GM21447 (cell line): Measurements from ENCODE around the gene PPARG.

Experiments used
- ATAC-seq: cut with Tn5 transposase; IDR thresholded peaks from one replicate; pipeline ENCODE4 v1.9.1; 2021; ENCODE audit not compliant: unreplicated experiment

The PPARG gene

GRCh38 chr3:12408984-12409683 lies 120.3 kb downstream of the PPARG start:
- no peak for ATAC-seq

- no peak for ATAC-seq
Observed at GRCh38 chr3:12409684-12410596, 121.1 kb downstream of the PPARG start.

GRCh38 chr3:12413721-12414255 lies 124.9 kb downstream of the PPARG start:
- ATAC-seq: no peak

- ATAC-seq: no peak
Observed at GRCh38 chr3:12415014-12415680, 126.3 kb downstream of the PPARG start.

- no peak for ATAC-seq
Observed at GRCh38 chr3:12416731-12417130, 127.9 kb downstream of the PPARG start.

GRCh38 chr3:12420393-12420792 lies 131.5 kb downstream of the PPARG start:
- ATAC-seq: no peak

GRCh38 chr3:12421132-12421531 lies 132.3 kb downstream of the PPARG start:
- ATAC-seq: no peak

- ATAC-seq: no peak
Observed at GRCh38 chr3:12423131-12423530, 134.3 kb downstream of the PPARG start.

- ATAC-seq: no peak
Observed at GRCh38 chr3:12423918-12424630, 135.2 kb downstream of the PPARG start.

- no peak for ATAC-seq
Observed at GRCh38 chr3:12424635-12425319, 135.9 kb downstream of the PPARG start.

- ATAC-seq: no peak
Observed at GRCh38 chr3:12425850-12426579, 137.1 kb downstream of the PPARG start.

- ATAC-seq: no peak
Observed at GRCh38 chr3:12427551-12427950, 138.7 kb downstream of the PPARG start.

GRCh38 chr3:12428126-12428525 lies 139.3 kb downstream of the PPARG start:
- no peak for ATAC-seq

GRCh38 chr3:12430086-12430485 lies 141.2 kb downstream of the PPARG start:
- ATAC-seq: no peak

- no peak for ATAC-seq
Observed at GRCh38 chr3:12433823-12434222, 145.0 kb downstream of the PPARG start.

- ATAC-seq: no peak
Observed at GRCh38 chr3:12436514-12437220, 147.8 kb downstream of the PPARG start.

GRCh38 chr3:12437221-12437605 lies 148.3 kb downstream of the PPARG start:
- no peak for ATAC-seq

GRCh38 chr3:12437861-12438260 lies 149.0 kb downstream of the PPARG start:
- ATAC-seq: no peak

- ATAC-seq: no peak
Observed at GRCh38 chr3:12438318-12438717, 149.4 kb downstream of the PPARG start.
